Measurements from ENCODE around the gene PLEKHA1. TPM values are rescaled to one million over a fixed set of nuclear protein-coding genes. Genes with fewer than 3 reads are reported as not detected.

PLEKHA1 gene
- total and polyA plus RNA-seq, 2 experiments from 2014 or later = 25.8 to 36.6 TPM

DNA sequence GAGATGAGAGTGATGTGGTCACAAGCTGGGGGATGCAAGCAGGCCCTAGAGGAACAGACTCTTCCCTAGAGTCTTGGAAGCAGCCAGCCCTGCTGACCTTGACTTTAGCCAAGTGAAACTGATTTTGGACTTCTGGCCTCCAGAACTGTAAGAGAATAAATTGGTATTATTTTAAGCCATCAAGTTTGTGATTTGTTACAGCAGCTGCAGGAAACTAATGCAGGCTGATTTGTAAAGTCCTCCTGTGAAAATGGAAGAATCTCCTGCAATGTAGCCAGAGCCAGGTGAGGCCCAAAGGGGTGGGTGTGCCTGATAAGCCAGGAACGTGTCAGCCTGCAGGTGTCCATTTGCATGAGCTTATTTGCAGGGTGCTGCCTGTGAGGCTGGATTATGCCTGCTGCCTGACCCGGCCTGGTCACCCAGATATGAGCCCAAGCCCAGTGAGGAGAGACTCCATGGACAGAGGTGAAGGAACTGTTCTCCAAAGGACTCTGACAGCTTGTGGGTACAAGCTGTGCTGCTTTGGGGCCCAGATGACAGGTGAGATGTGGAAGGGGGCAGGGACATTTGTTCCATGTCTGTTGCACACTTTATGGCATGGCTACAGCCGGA lies 24.6 kb upstream of the PLEKHA1 start:
- H3K27ac Mint-ChIP-seq = no peak overlapping the region
- no peaks in the 10 kb centered on the region for H3K36me3 ChIP-seq (ENCODE audit: insufficient read depth)
- H4K20me1 ChIP-seq (replicated peaks; ENCODE audit: insufficient read depth) = no peaks in the 10 kb centered on the region
- ATAC-seq (no peak), DNase-seq (ENCODE audit: low spot score) (no peak)
- no peak overlapping the region for H3K4me3 Mint-ChIP-seq
- no peak overlapping the region for H3K4me3 ChIP-seq
- peaks cover 28% of the 10 kb centered on the region for H3K9me3 Mint-ChIP-seq
- H3K9me2 ChIP-seq (ENCODE audit: insufficient read depth) = no peaks in the 10 kb centered on the region
- H3K27ac ChIP-seq (ENCODE audit: low read depth) = no peak overlapping the region
- no peaks in the 10 kb centered on the region for H3F3A ChIP-seq (replicated peaks; ENCODE audit: low read depth)
- no peak overlapping the region for H3K4me2 ChIP-seq
- H3K27me3 ChIP-seq (ENCODE audit: insufficient read depth) = no peaks in the 10 kb centered on the region
- peaks cover 29% of the 10 kb centered on the region for H3K36me3 Mint-ChIP-seq (ENCODE audit: low read depth)
- no peaks in the 10 kb centered on the region for H3K79me2 ChIP-seq (replicated peaks; ENCODE audit: insufficient read depth)
- H3K4me1 Mint-ChIP-seq = peaks cover 5% of the 10 kb centered on the region
- no peak for TF ChIP-seq STAT1 (IDR thresholded peaks at IDR 0.05; ENCODE audit: unreplicated experiment)
- no peak for TF ChIP-seq ZNF331 (CRISPR knock-in tag; IDR thresholded peaks at IDR 0.05; ENCODE audit: low read depth)
- no peak for TF ChIP-seq JUNB (IDR thresholded peaks at IDR 0.05; ENCODE audit: unreplicated experiment)
- TF ChIP-seq, protein P1, sequence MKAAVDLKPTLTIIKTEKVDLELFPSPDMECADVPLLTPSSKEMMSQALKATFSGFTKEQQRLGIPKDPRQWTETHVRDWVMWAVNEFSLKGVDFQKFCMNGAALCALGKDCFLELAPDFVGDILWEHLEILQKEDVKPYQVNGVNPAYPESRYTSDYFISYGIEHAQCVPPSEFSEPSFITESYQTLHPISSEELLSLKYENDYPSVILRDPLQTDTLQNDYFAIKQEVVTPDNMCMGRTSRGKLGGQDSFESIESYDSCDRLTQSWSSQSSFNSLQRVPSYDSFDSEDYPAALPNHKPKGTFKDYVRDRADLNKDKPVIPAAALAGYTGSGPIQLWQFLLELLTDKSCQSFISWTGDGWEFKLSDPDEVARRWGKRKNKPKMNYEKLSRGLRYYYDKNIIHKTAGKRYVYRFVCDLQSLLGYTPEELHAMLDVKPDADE (IDR thresholded peaks at IDR 0.05) = no peak
- TF ChIP-seq EZH2 (IDR thresholded peaks at IDR 0.05; ENCODE audit: low read depth, unreplicated experiment) = no peak
- TF ChIP-seq, protein P2, sequence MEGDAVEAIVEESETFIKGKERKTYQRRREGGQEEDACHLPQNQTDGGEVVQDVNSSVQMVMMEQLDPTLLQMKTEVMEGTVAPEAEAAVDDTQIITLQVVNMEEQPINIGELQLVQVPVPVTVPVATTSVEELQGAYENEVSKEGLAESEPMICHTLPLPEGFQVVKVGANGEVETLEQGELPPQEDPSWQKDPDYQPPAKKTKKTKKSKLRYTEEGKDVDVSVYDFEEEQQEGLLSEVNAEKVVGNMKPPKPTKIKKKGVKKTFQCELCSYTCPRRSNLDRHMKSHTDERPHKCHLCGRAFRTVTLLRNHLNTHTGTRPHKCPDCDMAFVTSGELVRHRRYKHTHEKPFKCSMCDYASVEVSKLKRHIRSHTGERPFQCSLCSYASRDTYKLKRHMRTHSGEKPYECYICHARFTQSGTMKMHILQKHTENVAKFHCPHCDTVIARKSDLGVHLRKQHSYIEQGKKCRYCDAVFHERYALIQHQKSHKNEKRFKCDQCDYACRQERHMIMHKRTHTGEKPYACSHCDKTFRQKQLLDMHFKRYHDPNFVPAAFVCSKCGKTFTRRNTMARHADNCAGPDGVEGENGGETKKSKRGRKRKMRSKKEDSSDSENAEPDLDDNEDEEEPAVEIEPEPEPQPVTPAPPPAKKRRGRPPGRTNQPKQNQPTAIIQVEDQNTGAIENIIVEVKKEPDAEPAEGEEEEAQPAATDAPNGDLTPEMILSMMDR (conservative IDR thresholded peaks at IDR 0.05; ENCODE audit: low read depth in 2 of 2) = no peak
- TF ChIP-seq POLR2AphosphoS5 (IDR thresholded peaks at IDR 0.05; ENCODE audit: low read depth) = no peak
- no peak for TF ChIP-seq ZNF114 (CRISPR knock-in tag; IDR thresholded peaks at IDR 0.05)
- TF ChIP-seq CREB1 (CRISPR knock-in tag; IDR thresholded peaks at IDR 0.05; ENCODE audit: low read depth) = no peak
- TF ChIP-seq, protein P3, sequence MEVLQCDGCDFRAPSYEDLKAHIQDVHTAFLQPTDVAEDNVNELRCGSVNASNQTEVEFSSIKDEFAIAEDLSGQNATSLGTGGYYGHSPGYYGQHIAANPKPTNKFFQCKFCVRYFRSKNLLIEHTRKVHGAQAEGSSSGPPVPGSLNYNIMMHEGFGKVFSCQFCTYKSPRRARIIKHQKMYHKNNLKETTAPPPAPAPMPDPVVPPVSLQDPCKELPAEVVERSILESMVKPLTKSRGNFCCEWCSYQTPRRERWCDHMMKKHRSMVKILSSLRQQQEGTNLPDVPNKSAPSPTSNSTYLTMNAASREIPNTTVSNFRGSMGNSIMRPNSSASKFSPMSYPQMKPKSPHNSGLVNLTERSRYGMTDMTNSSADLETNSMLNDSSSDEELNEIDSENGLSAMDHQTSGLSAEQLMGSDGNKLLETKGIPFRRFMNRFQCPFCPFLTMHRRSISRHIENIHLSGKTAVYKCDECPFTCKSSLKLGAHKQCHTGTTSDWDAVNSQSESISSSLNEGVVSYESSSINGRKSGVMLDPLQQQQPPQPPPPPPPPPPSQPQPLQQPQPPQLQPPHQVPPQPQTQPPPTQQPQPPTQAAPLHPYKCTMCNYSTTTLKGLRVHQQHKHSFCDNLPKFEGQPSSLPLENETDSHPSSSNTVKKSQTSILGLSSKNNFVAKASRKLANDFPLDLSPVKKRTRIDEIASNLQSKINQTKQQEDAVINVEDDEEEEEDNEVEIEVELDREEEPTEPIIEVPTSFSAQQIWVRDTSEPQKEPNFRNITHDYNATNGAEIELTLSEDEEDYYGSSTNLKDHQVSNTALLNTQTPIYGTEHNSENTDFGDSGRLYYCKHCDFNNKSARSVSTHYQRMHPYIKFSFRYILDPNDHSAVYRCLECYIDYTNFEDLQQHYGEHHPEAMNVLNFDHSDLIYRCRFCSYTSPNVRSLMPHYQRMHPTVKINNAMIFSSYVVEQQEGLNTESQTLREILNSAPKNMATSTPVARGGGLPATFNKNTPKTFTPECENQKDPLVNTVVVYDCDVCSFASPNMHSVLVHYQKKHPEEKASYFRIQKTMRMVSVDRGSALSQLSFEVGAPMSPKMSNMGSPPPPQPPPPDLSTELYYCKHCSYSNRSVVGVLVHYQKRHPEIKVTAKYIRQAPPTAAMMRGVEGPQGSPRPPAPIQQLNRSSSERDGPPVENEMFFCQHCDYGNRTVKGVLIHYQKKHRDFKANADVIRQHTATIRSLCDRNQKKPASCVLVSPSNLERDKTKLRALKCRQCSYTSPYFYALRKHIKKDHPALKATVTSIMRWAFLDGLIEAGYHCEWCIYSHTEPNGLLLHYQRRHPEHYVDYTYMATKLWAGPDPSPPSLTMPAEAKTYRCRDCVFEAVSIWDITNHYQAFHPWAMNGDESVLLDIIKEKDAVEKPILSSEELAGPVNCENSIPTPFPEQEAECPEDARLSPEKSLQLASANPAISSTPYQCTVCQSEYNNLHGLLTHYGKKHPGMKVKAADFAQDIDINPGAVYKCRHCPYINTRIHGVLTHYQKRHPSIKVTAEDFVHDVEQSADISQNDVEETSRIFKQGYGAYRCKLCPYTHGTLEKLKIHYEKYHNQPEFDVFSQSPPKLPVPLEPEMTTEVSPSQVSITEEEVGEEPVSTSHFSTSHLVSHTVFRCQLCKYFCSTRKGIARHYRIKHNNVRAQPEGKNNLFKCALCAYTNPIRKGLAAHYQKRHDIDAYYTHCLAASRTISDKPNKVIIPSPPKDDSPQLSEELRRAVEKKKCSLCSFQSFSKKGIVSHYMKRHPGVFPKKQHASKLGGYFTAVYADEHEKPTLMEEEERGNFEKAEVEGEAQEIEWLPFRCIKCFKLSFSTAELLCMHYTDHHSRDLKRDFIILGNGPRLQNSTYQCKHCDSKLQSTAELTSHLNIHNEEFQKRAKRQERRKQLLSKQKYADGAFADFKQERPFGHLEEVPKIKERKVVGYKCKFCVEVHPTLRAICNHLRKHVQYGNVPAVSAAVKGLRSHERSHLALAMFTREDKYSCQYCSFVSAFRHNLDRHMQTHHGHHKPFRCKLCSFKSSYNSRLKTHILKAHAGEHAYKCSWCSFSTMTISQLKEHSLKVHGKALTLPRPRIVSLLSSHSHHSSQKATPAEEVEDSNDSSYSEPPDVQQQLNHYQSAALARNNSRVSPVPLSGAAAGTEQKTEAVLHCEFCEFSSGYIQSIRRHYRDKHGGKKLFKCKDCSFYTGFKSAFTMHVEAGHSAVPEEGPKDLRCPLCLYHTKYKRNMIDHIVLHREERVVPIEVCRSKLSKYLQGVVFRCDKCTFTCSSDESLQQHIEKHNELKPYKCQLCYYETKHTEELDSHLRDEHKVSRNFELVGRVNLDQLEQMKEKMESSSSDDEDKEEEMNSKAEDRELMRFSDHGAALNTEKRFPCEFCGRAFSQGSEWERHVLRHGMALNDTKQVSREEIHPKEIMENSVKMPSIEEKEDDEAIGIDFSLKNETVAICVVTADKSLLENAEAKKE (CRISPR knock-in tag; IDR thresholded peaks at IDR 0.05) = no peak
- TF ChIP-seq NANOG (IDR thresholded peaks at IDR 0.05; ENCODE audit: borderline replicate concordance) = no peak
- TF ChIP-seq EZH2phosphoT487 (IDR thresholded peaks at IDR 0.05; ENCODE audit: unreplicated experiment) = no peak
- TF ChIP-seq, protein P4, sequence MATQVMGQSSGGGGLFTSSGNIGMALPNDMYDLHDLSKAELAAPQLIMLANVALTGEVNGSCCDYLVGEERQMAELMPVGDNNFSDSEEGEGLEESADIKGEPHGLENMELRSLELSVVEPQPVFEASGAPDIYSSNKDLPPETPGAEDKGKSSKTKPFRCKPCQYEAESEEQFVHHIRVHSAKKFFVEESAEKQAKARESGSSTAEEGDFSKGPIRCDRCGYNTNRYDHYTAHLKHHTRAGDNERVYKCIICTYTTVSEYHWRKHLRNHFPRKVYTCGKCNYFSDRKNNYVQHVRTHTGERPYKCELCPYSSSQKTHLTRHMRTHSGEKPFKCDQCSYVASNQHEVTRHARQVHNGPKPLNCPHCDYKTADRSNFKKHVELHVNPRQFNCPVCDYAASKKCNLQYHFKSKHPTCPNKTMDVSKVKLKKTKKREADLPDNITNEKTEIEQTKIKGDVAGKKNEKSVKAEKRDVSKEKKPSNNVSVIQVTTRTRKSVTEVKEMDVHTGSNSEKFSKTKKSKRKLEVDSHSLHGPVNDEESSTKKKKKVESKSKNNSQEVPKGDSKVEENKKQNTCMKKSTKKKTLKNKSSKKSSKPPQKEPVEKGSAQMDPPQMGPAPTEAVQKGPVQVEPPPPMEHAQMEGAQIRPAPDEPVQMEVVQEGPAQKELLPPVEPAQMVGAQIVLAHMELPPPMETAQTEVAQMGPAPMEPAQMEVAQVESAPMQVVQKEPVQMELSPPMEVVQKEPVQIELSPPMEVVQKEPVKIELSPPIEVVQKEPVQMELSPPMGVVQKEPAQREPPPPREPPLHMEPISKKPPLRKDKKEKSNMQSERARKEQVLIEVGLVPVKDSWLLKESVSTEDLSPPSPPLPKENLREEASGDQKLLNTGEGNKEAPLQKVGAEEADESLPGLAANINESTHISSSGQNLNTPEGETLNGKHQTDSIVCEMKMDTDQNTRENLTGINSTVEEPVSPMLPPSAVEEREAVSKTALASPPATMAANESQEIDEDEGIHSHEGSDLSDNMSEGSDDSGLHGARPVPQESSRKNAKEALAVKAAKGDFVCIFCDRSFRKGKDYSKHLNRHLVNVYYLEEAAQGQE (IDR thresholded peaks at IDR 0.05; ENCODE audit: unreplicated experiment) = no peak
- peaks cover 2% of the 10 kb centered on the region for H3K27me3 Mint-ChIP-seq (ENCODE audit: insufficient read depth, low read depth, poor library complexity)
- no peak overlapping the region for H2AFZ ChIP-seq
- H3K4me1 ChIP-seq (ENCODE audit: insufficient read depth) = no peaks in the 10 kb centered on the region
